GM23338 (cell line): ENCODE results near the gene STAM2. TPM values are rescaled to one million over a fixed set of nuclear protein-coding genes. Genes with fewer than 3 reads are reported as not detected.

ENCODE experiments used
- ATAC-seq: fragments of 200-7000 bp; cut with Tn5 transposase; 3 replicates; pipeline ENCODE4 v1.9.1; 2020
- DNase-seq: peaks from one replicate; pipeline ENCODE4 v3.0.0-alpha.2; 2015; ENCODE audit warnings: low spot score
- H2AFZ ChIP-seq: fragments of 200-600 bp; sonication (generic); 2 replicates; pipeline ENCODE4 v1.8.0; 2016; ENCODE audit warnings: antibody characterized with exemption, mild to moderate bottlenecking, moderate library complexity
- H3F3A ChIP-seq: fragments of 200-600 bp; sonication (generic); replicated peaks from 2 replicates; pipeline ENCODE4 v1.8.0; 2017; ENCODE audit warnings: antibody characterized with exemption, mixed run types, low read depth
- H3K27ac ChIP-seq: fragments of 200-600 bp; sonication (generic); 2 replicates; pipeline ENCODE4 v1.6.1; 2016; ENCODE audit warnings: low read depth
- H3K27me3 ChIP-seq: fragments of 200-600 bp; sonication (generic); 2 replicates; pipeline ENCODE4 v1.8.0; 2016; ENCODE audit warnings: mild to moderate bottlenecking, mixed run types, moderate library complexity; ENCODE audit not compliant: insufficient read depth
- H3K36me3 ChIP-seq: fragments of 200-600 bp; sonication (generic); 2 replicates; pipeline ENCODE4 v1.8.0; 2016; ENCODE audit warnings: mild to moderate bottlenecking; ENCODE audit not compliant: insufficient read depth
- H3K4me1 ChIP-seq: fragments of 200-600 bp; sonication (generic); 2 replicates; pipeline ENCODE4 v1.8.0; 2016; ENCODE audit warnings: mild to moderate bottlenecking, moderate library complexity; ENCODE audit not compliant: insufficient read depth
- H3K4me2 ChIP-seq: fragments of 200-600 bp; sonication (generic); 2 replicates; pipeline ENCODE4 v1.7.1; 2017; ENCODE audit warnings: mixed run types
- H3K4me3 ChIP-seq: fragments of 200-600 bp; sonication (generic); 2 replicates; pipeline ENCODE4 v1.6.1; 2016; ENCODE audit warnings: mixed run types
- H3K79me2 ChIP-seq: fragments of 200-600 bp; sonication (generic); replicated peaks from 2 replicates; pipeline ENCODE4 v1.8.0; 2017; ENCODE audit warnings: mild to moderate bottlenecking; ENCODE audit not compliant: insufficient read depth
- H3K9me2 ChIP-seq: fragments of 200-600 bp; sonication (generic); 2 replicates; pipeline ENCODE4 v1.8.0; 2017; ENCODE audit not compliant: insufficient read depth
- H4K20me1 ChIP-seq: fragments of 200-600 bp; sonication (generic); replicated peaks from 2 replicates; pipeline ENCODE4 v1.8.0; 2017; ENCODE audit warnings: mild to moderate bottlenecking; ENCODE audit not compliant: insufficient read depth
- H3K27ac Mint-ChIP-seq: 2 replicates; pipeline ENCODE4 v1.8.0; 2020; ENCODE audit warnings: inconsistent platforms, mild to moderate bottlenecking, moderate library complexity, mixed read lengths
- H3K27me3 Mint-ChIP-seq: 3 replicates; pipeline ENCODE4 v1.8.0; 2022; ENCODE audit warnings: low read depth, mild to moderate bottlenecking, moderate library complexity, mixed read lengths, inconsistent platforms; ENCODE audit not compliant: insufficient read depth, poor library complexity
- H3K36me3 Mint-ChIP-seq: 3 replicates; pipeline ENCODE4 v1.8.0; 2021; ENCODE audit warnings: low read depth, mild to moderate bottlenecking, inconsistent platforms, moderate library complexity, mixed read lengths
- H3K4me1 Mint-ChIP-seq: 3 replicates; pipeline ENCODE4 v1.8.0; 2020; ENCODE audit warnings: mild to moderate bottlenecking, inconsistent platforms, mixed read lengths
- H3K4me3 Mint-ChIP-seq: 3 replicates; pipeline ENCODE4 v1.8.0; 2021; ENCODE audit warnings: moderate library complexity, mild to moderate bottlenecking, inconsistent platforms, mixed read lengths
- H3K9me3 Mint-ChIP-seq: 3 replicates; pipeline ENCODE4 v1.8.0; 2020; ENCODE audit warnings: moderate library complexity, mild to moderate bottlenecking, inconsistent platforms, mixed read lengths
- CREB1 ChIP-seq: fragments of 250-450 bp; sonication (Bioruptor Pico); IDR thresholded peaks from 2 replicates; pipeline ENCODE4 v1.5.0; 2020; ENCODE audit warnings: low read depth, mild to moderate bottlenecking, moderate library complexity
- CTCF ChIP-seq, 2 experiments: fragments of 200-600 bp in 1 of 2; sonication (generic) in 1 of 2; conservative IDR thresholded peaks; 2 replicates each; pipeline versions ENCODE4 v1.5.1 to v1.6.1; 2016 to 2017; ENCODE audit warnings: antibody characterized with exemption in 2 of 2, low read depth in 2 of 2, mild to moderate bottlenecking in 2 of 2, moderate library complexity in 1 of 2
- EZH2 ChIP-seq: fragments of 200-600 bp; sonication (generic); IDR thresholded peaks from one replicate; pipeline ENCODE4 v1.8.0; 2017; ENCODE audit warnings: antibody characterized with exemption, mild to moderate bottlenecking, low read depth; ENCODE audit not compliant: unreplicated experiment
- EZH2phosphoT487 ChIP-seq: fragments of 200-600 bp; sonication (generic); IDR thresholded peaks from one replicate; pipeline ENCODE4 v1.8.1; 2018; ENCODE audit warnings: antibody characterized with exemption; ENCODE audit not compliant: unreplicated experiment
- NANOG ChIP-seq: IDR thresholded peaks from 2 replicates; pipeline ENCODE4 v1.6.1; 2016; ENCODE audit warnings: antibody characterized with exemption, borderline replicate concordance
- POLR2AphosphoS5 ChIP-seq: IDR thresholded peaks from 2 replicates; pipeline ENCODE4 v1.6.1; 2016; ENCODE audit warnings: antibody characterized with exemption, low read depth
- REST ChIP-seq: IDR thresholded peaks from one replicate; pipeline ENCODE4 v1.6.1; 2018; ENCODE audit warnings: antibody characterized with exemption; ENCODE audit not compliant: unreplicated experiment
- STAT1 ChIP-seq: IDR thresholded peaks from one replicate; pipeline ENCODE4 v1.6.1; 2016; ENCODE audit warnings: antibody characterized with exemption; ENCODE audit not compliant: unreplicated experiment
- ZNF114 ChIP-seq: fragments of 250-450 bp; sonication (Bioruptor Pico); IDR thresholded peaks from 2 replicates; pipeline ENCODE4 v1.5.0; 2020; ENCODE audit warnings: mild to moderate bottlenecking, moderate library complexity
- ZNF331 ChIP-seq: fragments of 250-450 bp; sonication (Bioruptor Pico); IDR thresholded peaks from 2 replicates; pipeline ENCODE4 v1.5.0; 2020; ENCODE audit warnings: low read depth, mild to moderate bottlenecking, moderate library complexity
- polyA plus RNA-seq: library from polyadenylated mRNA; unstranded; fragments of >200 nt; fragmentation: Nextera tagmentation; extraction: Ambion mirVana; gene quantifications from 2 replicates; pipeline ENCODE4 v1.2.1, GENCODE V29; 2016
- total RNA-seq: library from RNA; depleted of rRNA; stranded (reverse); fragments of >200 nt; shearing (Covaris generic); gene quantifications from 2 replicates; pipeline ENCODE4 v1.2.3, GENCODE V29; 2014

The STAM2 gene
- total and polyA plus RNA-seq, 2 experiments from 2014 or later, result 4.6 to 18.2 TPM

- no peak overlapping the region for H3K27ac ChIP-seq
- H2AFZ ChIP-seq, result no peak overlapping the region
- no peak overlapping the region for H3K4me3 ChIP-seq
- no peaks in the 10 kb centered on the region; the same call in 1 of the 2 replicates for H4K20me1 ChIP-seq
- Mint-ChIP-seq H3K36me3 (no peaks in the 10 kb centered on the region), H3K27ac (no peak overlapping the region), H3K27me3 (peaks cover 8% of the 10 kb centered on the region), H3K4me1 (peaks cover 14% of the 10 kb centered on the region), H3K9me3 (no peaks in the 10 kb centered on the region), H3K4me3 (no peak overlapping the region)
- no peaks in the 10 kb centered on the region for H3K36me3 ChIP-seq
- H3K9me2 ChIP-seq, result peaks cover 7% of the 10 kb centered on the region; the same call in 1 of the 2 replicates
- H3K4me2 ChIP-seq, result no peak overlapping the region
- no peaks in the 10 kb centered on the region for H3F3A ChIP-seq
- ATAC-seq, result no peak
- DNase-seq, result no peak
- no peaks in the 10 kb centered on the region; the same call in 1 of the 2 replicates for H3K4me1 ChIP-seq
- TF ChIP-seq STAT1 (no peak), REST (no peak), POLR2AphosphoS5 (no peak), ZNF114 (CRISPR knock-in tag) (no peak), ZNF331 (CRISPR knock-in tag) (no peak), NANOG (no peak), CTCF (conservative IDR thresholded peaks at IDR 0.05; ENCODE audit: low read depth in 2 of 2) (no peak)
- no peaks in the 10 kb centered on the region for H3K27me3 ChIP-seq
- H3K79me2 ChIP-seq, result no peaks in the 10 kb centered on the region
These were observed 97.5 kb downstream of the STAM2 start for GRCh38 chr2:152078023-152078422.

- ATAC-seq, result no peak
- TF ChIP-seq ZNF331 (CRISPR knock-in tag) (no peak), ZNF114 (CRISPR knock-in tag) (no peak), CTCF (conservative IDR thresholded peaks at IDR 0.05; ENCODE audit: low read depth in 2 of 2) (no peak), STAT1 (no peak), EZH2 (no peak), EZH2phosphoT487 (no peak), CREB1 (no peak)
These were observed 100.0 kb downstream of the STAM2 start for GRCh38 chr2:152075461-152076050.

More at GRCh38 chr2:152075461-152076050, 100.0 kb downstream of the STAM2 start:
- no peak for DNase-seq
- Histone ChIP-seq H3K4me1 (no peaks in the 10 kb centered on the region; the same call in 1 of the 2 replicates), H3K4me3 (no peak overlapping the region), H3K36me3 (no peaks in the 10 kb centered on the region), H3K27ac (no peak overlapping the region), H4K20me1 (no peaks in the 10 kb centered on the region; the same call in 1 of the 2 replicates), H3F3A (no peaks in the 10 kb centered on the region), H2AFZ (no peak overlapping the region), H3K27me3 (no peaks in the 10 kb centered on the region), H3K9me2 (peaks cover 7% of the 10 kb centered on the region; the same call in 1 of the 2 replicates), H3K79me2 (no peaks in the 10 kb centered on the region), H3K4me2 (no peak overlapping the region)
- peaks cover 8% of the 10 kb centered on the region for H3K27me3 Mint-ChIP-seq
- no peaks in the 10 kb centered on the region for H3K9me3 Mint-ChIP-seq
- peaks cover 16% of the 10 kb centered on the region for H3K4me1 Mint-ChIP-seq
- H3K4me3 Mint-ChIP-seq, result no peak overlapping the region
- H3K27ac Mint-ChIP-seq, result no peak overlapping the region
- H3K36me3 Mint-ChIP-seq, result no peaks in the 10 kb centered on the region; the same call in 2 of the 3 replicates
